IPS DF 4.7 (cell line): ENCODE data around the gene DBN1.

Experiments used
- DNase-seq: peaks from one replicate; pipeline ENCODE4 v3.0.0-alpha.2; 2013; ENCODE audit warnings: low spot score; ENCODE audit errors: extremely low read depth

The DBN1 gene

DNA sequence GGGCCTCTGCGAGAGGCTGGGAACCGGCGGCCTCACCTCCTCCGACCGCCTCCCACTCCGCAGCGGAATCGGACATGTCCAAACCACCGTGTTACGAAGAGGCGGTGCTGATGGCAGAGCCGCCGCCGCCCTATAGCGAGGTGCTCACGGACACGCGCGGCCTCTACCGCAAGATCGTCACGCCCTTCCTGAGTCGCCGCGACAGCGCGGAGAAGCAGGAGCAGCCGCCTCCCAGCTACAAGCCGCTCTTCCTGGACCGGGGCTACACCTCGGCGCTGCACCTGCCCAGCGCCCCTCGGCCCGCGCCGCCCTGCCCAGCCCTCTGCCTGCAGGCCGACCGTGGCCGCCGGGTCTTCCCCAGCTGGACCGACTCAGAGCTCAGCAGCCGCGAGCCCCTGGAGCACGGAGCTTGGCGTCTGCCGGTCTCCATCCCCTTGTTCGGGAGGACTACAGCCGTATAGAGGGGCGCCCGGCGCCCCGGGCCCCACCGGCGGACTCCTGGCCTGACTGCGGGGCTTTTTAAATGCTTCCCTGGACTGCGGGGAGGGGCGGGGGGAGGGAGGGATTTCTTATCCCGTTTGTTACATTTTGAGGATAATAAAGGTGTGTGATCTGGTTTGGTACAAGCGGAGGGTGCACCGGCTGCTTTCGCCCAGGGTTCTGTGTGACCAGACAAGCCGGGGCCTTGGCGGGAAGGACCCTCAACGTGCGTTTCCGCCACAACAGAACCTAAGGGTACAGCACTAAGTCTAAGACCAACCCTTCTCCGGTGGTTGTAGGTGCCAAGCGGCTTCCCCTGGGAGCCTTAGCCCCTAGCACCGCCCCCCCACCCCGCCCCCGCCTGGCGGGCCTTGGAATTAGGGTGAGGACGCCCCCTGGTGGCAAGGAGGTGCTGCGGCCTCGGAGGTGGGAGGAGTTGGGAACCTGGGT, 17.5 kb downstream of the DBN1 start:
- DNase-seq = no peak

GRCh38 chr5:177455036-177455660, 18.3 kb downstream of the DBN1 start:
- DNase-seq = no peak

DNA sequence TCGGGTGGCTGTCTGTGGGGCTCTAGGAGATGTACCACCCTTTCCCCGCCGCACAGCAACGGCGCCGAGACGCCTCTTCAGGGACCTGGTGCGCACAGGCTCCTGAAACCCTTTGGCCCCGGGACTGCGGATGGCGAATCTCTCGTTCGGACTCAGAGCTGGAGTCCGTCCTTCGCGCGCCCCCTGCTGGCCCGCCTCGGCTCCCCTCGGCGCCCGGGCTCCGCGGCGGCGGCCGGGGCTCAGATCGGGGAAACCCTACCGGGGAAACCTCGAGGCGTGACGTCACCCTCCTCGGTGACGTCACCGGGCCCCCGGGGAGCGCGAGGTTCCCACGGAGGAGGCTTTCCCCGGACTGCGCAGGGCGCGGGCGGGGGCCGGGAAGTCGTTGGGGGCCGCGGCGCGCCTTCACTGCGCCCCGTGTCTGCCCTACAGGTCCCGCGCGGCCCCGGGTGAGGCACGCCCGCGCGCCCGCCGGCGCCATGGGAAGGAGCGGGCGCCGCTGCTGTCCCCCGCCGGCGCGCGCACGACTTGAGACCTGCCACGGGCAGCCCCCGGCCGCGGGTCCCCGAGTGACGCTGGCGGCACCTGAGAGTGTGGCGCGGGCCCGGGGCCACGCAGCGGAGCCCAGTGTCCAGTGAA, 18.9 kb downstream of the DBN1 start:
- DNase-seq = no peak

DNA sequence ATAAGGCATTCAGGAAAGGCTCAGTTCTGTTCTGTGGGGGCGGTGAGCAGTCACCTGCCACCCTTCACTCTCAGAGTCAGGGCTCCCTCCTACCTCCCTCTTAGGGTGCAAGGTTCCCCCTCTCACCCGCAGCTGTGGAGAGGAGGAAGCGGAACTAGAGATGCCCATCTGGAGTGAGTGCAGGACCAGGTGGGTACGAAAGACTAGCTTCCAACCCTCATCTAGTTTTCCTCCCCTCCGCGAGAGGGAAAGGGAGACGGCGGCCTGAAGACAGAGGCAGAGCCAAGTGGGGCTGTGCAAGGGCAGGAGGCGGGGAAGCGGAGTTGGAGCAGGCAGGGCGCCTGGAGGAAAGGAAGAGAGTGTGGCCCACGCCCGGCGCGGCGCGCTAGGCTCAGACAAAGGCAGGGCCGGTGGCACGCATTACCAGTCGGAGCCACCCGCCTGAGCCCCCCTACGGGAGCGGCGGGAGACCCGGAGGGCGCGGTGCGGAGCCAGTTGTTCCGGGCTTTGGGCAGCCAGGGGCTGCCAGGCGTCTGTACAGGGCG, 19.5 kb downstream of the DBN1 start:
- DNase-seq = no peak

DNA sequence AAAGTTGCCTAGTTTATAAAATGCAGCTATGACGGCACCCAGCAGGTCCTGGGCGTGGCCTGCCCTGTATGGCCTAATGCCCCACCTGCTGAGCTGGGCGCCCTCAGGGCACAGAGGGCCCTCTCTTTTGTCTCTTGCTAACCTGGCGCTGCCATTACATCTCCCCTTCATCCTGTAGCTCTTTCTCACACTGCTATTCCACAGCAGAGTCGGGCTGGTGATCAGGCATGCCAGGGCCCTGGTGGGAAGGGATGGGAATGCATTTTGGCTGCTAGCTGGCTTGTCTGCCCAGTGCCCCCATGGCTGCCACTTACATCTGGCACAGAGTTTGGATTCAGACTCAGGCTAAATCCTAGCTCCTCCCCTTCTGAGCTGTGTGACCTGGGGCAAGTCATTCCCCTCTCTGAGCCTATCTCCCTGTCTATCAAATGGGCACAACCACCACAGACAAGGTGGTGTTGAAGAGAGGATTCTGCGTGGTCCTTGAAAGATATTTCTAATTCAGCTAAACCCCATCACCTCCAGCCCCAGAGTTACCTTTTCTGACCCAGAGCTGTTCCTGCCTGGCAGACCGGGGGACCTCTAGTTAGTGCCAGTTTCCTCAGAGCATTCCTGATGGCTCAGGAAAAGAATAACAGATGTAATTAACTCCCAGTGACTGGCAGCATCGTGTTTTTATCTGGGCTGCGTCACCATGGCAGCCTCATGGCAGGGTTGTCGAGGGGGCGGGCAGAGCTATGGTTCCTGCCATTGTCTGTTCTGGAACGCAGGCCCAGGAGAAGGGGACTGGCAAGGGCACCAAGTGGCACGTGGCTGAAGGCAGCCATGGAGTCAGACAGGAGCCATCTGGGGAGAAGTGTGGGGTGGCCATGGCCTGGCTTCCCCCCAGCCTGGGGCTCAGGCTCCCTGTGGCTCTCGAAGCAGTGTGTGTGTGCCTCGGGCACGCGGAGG, 20.5 kb downstream of the DBN1 start:
- DNase-seq = no peak

DNA sequence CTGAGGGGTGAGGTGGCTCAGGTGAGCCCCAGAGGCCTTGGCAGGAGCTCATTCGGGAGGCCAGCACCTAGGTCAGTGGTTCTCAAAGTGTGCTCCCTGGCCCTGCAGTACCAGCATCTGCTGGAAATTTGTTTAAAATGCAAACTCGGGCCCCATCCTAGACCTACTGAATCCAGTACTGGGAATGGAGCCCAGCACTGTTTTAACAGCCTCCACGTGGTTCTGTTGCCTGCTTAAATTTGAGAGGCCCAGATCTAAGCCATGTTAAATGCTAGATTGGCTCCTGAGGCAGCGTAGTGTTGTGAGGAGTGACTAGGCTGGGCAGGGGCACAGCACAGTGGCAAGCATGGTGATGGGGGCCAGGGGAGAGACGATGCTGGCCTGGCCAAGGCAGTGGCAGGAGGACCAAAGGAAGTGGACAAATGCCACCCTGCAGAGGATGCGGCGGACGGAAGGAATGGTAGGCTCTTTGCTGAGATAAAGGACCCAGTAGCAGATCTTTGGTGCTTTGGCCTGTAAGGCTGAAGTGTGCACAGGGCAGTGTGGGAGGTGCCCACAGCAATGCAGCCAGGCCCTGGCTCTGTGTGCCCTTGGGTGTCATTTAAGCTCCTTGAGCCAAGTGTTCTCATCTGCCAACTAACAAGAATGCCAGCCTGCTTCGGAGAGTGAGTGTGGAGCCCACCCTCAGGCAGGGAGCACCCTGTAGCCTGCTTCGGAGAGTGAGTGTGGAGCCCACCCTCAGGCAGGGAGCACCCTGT, 22.6 kb downstream of the DBN1 start:
- no peak for DNase-seq

DNA sequence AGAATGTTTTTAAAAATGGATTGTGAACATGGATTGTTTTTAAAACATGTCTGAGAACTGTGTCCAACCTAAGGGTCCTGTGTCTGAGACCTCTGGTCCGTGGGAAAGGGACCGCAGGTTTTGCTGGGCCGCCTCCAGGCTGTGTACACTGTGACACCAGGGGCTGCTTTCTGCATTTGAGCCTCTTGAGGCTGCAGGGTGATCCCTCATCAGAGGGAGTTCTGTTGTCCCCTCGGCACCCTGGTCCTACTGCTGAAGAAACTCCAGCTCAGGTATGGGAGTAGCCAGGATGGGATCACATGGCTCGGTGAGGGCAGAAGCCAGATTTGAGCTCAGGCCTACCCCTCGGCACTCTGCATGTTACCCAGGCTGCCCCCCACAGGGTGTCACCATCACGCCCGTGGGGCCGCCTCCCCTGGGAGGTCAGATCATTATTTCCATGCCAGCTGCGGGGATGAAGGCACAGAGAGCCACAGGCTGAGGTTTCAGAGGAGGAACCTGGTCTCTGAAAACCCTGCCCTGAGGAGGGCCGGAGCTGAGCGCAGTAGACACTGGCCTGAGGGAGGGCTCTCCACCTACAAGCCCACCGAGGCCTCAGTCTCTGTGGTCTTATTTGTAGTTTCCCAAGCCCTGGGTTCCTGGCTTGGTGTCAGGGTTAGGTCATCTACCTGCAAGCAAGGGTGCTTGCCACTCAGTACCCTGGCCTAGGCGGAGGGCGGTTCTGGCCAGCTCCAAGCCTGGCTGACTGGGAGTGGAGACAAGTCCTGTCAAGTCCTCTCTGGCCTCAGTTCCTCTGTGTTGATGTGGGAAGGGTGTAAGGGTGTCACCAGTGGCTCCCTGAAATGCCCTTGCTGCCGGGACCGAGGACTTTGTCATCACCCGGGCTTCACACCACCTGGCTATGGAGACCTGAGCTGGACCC, 24.0 kb downstream of the DBN1 start:
- no peak for DNase-seq

DNA sequence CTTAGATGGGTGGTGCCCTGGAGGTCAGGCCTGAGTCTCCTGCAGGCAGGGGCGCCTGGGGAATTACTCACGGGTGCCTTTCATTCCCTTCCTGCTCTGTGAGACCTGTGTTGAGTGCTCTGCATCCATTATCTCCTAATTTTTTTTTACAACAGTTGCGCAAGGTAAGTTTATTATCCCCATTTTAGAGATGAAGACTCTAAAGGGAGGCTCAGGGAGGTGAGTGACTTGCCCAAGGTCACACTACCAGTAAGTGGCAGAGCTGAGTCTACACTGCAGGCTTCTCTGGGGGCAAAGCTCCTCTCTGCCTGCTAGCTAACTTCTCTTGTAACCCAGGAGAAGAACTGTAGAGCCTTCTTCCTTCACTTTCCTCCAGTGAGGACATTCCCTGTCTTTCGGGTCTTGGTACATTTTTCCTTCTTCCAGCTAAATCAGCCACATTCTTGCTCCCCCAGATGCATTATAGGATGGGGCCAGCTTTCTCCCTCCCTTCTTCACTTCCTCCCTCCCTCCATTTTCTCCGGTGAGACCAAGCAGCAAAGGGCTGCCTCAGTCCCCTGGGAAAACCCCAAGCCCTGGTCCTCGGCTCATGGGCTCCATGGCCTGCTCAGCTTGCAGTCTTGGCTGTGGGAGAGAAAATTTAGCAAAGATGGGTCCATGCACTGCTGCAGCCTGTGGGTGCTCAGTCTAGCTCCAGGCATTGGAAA, 25.0 kb downstream of the DBN1 start:
- DNase-seq = no peak

GRCh38 chr5:177447611-177448243, 25.7 kb downstream of the DBN1 start:
- DNase-seq = no peak

DNA sequence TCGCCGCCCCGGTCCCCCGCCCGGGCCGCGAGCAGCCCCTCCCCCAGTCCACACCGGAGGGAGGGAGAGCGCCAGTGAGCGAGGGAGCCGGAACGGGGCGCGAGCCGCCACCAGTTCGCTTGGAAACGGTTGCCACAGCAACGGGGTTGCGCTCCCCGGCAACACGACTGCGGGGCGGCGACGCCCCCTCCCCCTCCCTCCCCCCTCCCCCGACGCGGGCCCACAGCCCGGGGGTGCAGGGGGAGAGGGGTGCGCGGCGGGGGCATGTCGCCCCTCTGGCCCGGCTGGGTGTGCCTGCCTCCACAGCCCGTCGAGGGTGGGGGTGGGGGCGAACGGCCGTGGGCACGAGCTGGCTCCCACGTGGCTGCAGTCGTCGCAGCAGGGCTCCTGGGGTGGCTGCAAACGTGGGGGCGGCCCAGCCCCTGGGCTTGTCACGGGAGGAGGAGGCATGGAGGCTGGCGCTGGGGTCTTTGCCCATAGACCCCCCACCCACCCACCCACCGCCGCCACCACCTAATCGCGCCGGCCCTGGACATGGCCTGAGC, 26.3 kb downstream of the DBN1 start:
- no peak for DNase-seq

DNA sequence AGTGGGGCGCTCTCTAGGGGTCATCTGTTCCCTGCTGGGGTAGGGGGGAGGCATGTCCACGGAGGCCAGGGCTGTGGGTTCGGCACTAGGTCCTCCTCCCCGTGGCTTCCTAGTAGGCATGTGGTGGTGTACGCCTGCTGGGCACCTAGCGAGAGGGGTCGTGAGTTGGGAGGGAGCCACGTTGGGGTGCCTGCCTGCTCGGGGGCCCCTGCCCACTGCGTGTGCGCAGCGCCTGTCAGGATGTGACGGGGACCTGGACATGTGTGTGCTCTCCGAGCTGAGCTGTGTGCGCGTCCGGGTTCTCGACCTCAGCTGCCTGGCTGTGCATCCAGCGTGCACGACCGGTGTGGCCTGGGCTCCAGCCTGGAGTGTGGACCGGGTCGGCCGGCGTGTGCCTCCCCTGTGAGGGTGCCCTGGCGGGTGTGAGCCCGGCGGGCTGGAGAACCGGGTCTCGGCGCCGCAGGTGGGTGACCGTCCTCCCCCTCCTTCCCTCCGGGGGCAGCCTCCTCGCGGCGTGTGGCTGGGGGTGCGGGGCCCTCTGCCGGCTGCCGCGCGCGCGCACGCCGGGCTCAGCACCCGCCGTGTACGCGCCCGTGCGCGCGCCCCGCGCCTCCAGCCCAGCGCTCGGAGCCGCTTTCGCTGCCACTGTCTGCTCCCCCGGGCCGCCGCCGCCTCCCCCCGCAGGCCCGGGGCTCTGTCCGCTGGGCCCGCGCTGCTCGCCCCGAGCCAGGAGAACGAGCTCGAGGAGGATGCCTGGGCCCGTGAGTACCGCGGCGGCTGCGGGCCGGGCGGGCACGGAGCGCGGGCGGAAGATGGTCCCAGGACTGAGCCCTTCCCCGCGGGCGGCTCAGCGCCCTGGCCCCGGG, 27.0 kb downstream of the DBN1 start, which contains the start of gene PRR7:
Gene PRR7, plus strand, starts transcription at position 615 of the 866 bp plus-strand sequence. CDS start 8,254 bp downstream, outside the sequence.
- DNase-seq = no peak

DNA sequence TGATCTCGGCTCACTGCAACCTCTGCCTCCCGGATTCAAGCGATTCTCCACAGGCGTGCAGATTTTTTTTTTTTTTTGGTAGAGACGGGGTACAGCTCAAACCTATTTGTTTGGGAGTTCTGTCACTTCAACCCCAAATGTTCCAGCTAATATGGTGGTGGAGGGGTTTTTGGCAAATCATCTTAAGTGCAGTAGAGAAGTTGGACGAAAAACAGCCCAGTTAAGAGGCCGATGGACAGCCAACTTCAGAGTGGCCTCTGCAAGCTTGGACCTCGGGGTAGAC, 27.6 kb downstream of the DBN1 start:
- DNase-seq = no peak

GRCh38 chr5:177445052-177445916, 28.1 kb downstream of the DBN1 start:
- no peak for DNase-seq

DNA sequence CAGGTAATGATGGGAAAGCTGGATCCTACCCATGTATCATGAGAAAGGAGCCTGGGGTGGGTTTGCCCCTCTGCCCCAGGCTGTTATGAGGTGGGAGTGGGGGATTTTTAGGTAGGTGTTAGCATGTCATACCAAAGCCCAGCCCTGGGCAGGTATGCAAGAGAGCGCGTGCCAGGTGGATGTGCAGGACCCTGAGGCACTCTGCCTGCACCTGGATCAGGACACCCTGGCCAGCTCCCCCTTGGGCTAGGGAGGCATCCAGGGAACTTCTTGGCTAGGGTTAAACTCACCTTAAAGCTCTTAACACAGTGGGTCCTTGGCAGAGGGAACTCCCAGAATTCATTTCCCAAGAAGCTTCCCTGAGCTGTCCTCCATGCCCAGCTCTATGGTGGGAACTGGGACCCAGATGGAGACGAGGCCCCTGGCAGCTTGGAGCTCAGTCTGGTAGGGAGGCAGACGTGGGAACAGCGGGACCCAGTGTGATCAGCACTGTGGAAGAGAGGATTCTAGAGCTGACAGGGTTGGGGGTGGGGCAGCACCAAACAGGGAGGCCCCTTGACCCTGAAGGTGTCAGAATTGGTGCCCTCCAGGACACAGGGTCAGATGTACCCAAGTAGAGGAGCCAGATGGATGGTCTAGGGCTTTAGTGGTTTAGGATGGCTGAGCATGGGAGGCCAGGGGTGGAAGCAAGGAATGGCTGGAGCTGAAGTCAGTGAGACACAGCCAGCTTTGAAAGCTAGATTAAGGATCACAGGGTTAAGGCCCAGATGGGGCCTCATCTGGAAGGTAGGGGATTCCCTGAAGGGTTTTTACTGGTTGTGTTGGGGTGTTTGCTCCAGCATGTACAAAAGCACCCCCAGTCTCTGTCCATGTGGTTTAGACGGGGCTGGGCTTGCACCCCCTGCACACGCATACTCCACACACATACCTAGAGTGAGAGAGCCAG, 29.1 kb downstream of the DBN1 start:
- DNase-seq = no peak
